ENCODE results near the gene THSD1.
"Not testable (repeated sequence)": the region's sequence is repeated elsewhere in the genome, so short reads cannot be mapped to it uniquely, and the experiment has no call there.

DNA sequence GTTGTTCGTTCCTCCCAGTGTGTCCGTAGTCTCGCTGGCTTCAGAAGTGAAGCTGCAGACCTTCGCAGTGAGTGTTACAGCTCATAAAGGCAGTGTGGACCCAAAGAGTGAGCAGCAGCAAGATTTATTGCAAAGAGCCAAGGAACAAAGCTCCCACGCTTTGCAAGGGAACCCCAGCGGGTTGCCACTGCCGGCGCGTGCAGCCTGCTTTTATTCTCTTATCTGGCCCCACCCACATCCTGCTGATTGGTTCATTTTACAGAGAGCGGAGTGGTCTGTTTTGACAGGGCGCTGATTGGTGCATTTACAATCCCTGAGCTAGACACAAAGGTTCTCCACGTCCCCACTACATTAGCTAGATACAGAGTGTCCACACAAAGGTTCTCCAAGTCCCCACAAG is 1.5 kb upstream of the THSD1 start:
- TF ChIP-seq, protein P1, sequence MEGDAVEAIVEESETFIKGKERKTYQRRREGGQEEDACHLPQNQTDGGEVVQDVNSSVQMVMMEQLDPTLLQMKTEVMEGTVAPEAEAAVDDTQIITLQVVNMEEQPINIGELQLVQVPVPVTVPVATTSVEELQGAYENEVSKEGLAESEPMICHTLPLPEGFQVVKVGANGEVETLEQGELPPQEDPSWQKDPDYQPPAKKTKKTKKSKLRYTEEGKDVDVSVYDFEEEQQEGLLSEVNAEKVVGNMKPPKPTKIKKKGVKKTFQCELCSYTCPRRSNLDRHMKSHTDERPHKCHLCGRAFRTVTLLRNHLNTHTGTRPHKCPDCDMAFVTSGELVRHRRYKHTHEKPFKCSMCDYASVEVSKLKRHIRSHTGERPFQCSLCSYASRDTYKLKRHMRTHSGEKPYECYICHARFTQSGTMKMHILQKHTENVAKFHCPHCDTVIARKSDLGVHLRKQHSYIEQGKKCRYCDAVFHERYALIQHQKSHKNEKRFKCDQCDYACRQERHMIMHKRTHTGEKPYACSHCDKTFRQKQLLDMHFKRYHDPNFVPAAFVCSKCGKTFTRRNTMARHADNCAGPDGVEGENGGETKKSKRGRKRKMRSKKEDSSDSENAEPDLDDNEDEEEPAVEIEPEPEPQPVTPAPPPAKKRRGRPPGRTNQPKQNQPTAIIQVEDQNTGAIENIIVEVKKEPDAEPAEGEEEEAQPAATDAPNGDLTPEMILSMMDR (IDR thresholded peaks at IDR 0.05): not testable (repeated sequence)
- TF ChIP-seq POLR2A (IDR thresholded peaks at IDR 0.05; ENCODE audit: low read length); JUN (IDR thresholded peaks at IDR 0.05); ESRRA (IDR thresholded peaks at IDR 0.05; ENCODE audit: borderline replicate concordance, low read length); EHMT2 (IDR thresholded peaks at IDR 0.05; ENCODE audit: low read depth): not testable (repeated sequence)

Measured in A549 (cell line).